Neural cell (in vitro differentiated cells): ENCODE data around the gene ZNF438. TPM values are rescaled to one million over a fixed set of nuclear protein-coding genes. Genes with fewer than 3 reads are reported as not detected.

Experiments used
- H2AFZ ChIP-seq: fragments of 200-600, 300-800 bp; sonication (generic), shearing (Covaris generic); 2 replicates; pipeline ENCODE4 v1.6.0; 2014; ENCODE audit warnings: low read depth, mild to moderate bottlenecking, antibody characterized with exemption, low read length, moderate library complexity
- H3F3A ChIP-seq: fragments of 200-600 bp; shearing (Covaris generic); 2 replicates; pipeline ENCODE4 v1.6.1; 2016; ENCODE audit warnings: mild to moderate bottlenecking, moderate library complexity, mixed read lengths, antibody characterized with exemption, low read length; ENCODE audit not compliant: insufficient read depth, poor library complexity, severe bottlenecking
- H3K27ac ChIP-seq: fragments of 200-600, 300-800 bp; sonication (generic), shearing (Covaris generic); 2 replicates; pipeline ENCODE4 v1.5.1; 2014; ENCODE audit warnings: mild to moderate bottlenecking, low read length, moderate library complexity
- H3K27me3 ChIP-seq: fragments of 300-800, 200-600 bp; sonication (generic), shearing (Covaris generic); 2 replicates; pipeline ENCODE4 v1.6.0; 2014; ENCODE audit warnings: mild to moderate bottlenecking, low read depth, low read length, moderate library complexity; ENCODE audit not compliant: insufficient read depth
- H3K36me3 ChIP-seq: fragments of 300-800, 200-600 bp; sonication (generic), shearing (Covaris generic); 2 replicates; pipeline ENCODE4 v1.5.1; 2014; ENCODE audit warnings: mild to moderate bottlenecking, antibody characterized with exemption, low read length, moderate library complexity; ENCODE audit not compliant: insufficient read depth
- H3K4me2 ChIP-seq: fragments of 300-800, 200-600 bp; sonication (generic), shearing (Covaris generic); 2 replicates; pipeline ENCODE4 v1.6.0; 2014; ENCODE audit warnings: mild to moderate bottlenecking, low read length
- H3K4me3 ChIP-seq: fragments of 300-800, 200-600 bp; sonication (generic), shearing (Covaris generic); 2 replicates; pipeline ENCODE4 v1.5.1; 2014; ENCODE audit warnings: mild to moderate bottlenecking, low read length, moderate library complexity
- H3K79me2 ChIP-seq: fragments of 200-600 bp; shearing (Covaris generic); replicated peaks from 2 replicates; pipeline ENCODE4 v1.6.0; 2014; ENCODE audit warnings: mild to moderate bottlenecking, low read length, moderate library complexity; ENCODE audit not compliant: insufficient read depth
- H3K9ac ChIP-seq: fragments of 300-800, 200-600 bp; sonication (generic), shearing (Covaris generic); 2 replicates; pipeline ENCODE4 v1.6.1; 2016; ENCODE audit warnings: mild to moderate bottlenecking, low read length, mixed read lengths
- H3K9me2 ChIP-seq: fragments of 200-600 bp; shearing (Covaris generic); 2 replicates; pipeline ENCODE4 v1.6.1; 2016; ENCODE audit warnings: mild to moderate bottlenecking, low read length, mixed read lengths; ENCODE audit not compliant: insufficient read depth
- H3K9me3 ChIP-seq: fragments of 200-600, 300-800 bp; sonication (generic), shearing (Covaris generic); 2 replicates; pipeline ENCODE4 v1.6.1; 2016; ENCODE audit warnings: mild to moderate bottlenecking, mixed run types, low read length, moderate library complexity, mixed read lengths
- H4K20me1 ChIP-seq: fragments of 200-600 bp; shearing (Covaris generic); 2 replicates; pipeline ENCODE4 v1.6.1; 2016; ENCODE audit warnings: mild to moderate bottlenecking, mixed run types; ENCODE audit not compliant: insufficient read depth
- EP300 ChIP-seq: fragments of 450-650 bp; conservative IDR thresholded peaks from 2 replicates; pipeline ENCODE4 v1.6.1; 2014; ENCODE audit warnings: antibody characterized with exemption, mild to moderate bottlenecking, moderate library complexity; ENCODE audit not compliant: poor library complexity, severe bottlenecking
- EZH2 ChIP-seq: fragments of 200-600, 300-800 bp; shearing (Covaris generic), sonication (generic); IDR thresholded peaks from 2 replicates; pipeline ENCODE4 v1.6.1; 2014; ENCODE audit warnings: antibody characterized with exemption, low read length, borderline replicate concordance, mild to moderate bottlenecking; ENCODE audit not compliant: insufficient read depth, poor library complexity, severe bottlenecking
- MXI1 ChIP-seq: fragments of 450-650 bp; conservative IDR thresholded peaks from 2 replicates; pipeline ENCODE4 v1.6.1; 2014; ENCODE audit warnings: antibody characterized with exemption, mild to moderate bottlenecking; ENCODE audit not compliant: poor library complexity, severe bottlenecking
- POLR2AphosphoS5 ChIP-seq: IDR thresholded peaks from 2 replicates; pipeline ENCODE4 v1.6.1; 2012
- RAD21 ChIP-seq: fragments of 450-650 bp; conservative IDR thresholded peaks from 2 replicates; pipeline ENCODE4 v1.6.1; 2014; ENCODE audit warnings: antibody characterized with exemption, mild to moderate bottlenecking, moderate library complexity
- SMC3 ChIP-seq: fragments of 450-650 bp; conservative IDR thresholded peaks from 2 replicates; pipeline ENCODE4 v1.6.1; 2014; ENCODE audit warnings: antibody characterized with exemption, mild to moderate bottlenecking, moderate library complexity; ENCODE audit not compliant: poor library complexity
- TAF1 ChIP-seq: IDR thresholded peaks from 2 replicates; pipeline ENCODE4 v1.6.1; 2012; ENCODE audit warnings: low read depth
- polyA plus RNA-seq: library from polyadenylated mRNA; depleted of rRNA; stranded (reverse); fragments of >200 nt; gene quantifications from 2 replicates; pipeline ENCODE4 v1.2.3, GENCODE V29; 2014
- TF ChIP-seq, protein P1 (sequence below): IDR thresholded peaks from 2 replicates; pipeline ENCODE4 v1.6.1; 2012; ENCODE audit warnings: borderline replicate concordance
- TF ChIP-seq, protein P2 (sequence below): fragments of 450-650 bp; IDR thresholded peaks from 2 replicates; pipeline ENCODE4 v1.5.1; 2014; ENCODE audit warnings: antibody characterized with exemption, mild to moderate bottlenecking, moderate library complexity; ENCODE audit not compliant: poor library complexity, severe bottlenecking

Gene ZNF438
- polyA plus RNA-seq, 1 donor from 2014 or later = 0.78 TPM

DNA sequence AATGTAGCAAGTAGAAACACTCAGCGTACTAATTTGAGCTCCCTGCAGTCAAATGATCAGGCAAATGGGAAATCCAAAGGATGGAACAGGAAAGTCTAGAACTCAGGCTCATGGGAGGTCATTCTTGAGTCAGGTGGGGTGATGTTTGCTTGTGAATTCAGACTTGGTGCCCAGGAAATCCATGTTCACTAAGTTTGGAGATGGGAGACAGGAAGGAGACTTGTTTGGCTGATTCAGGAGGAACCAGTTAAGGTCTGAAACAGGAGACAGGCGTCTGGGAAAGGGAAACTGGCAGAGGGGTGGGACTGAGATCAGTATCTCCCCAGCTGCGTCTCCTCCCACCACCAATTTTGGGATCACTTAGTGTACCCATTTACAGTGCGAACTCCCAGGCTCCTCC lies 38.4 kb upstream of the ZNF438 start:
- Histone ChIP-seq H3K9me3 (no peaks in the 10 kb centered on the region), H3K4me3 (no peak overlapping the region), H3K79me2 (no peaks in the 10 kb centered on the region), H4K20me1 (no peaks in the 10 kb centered on the region), H2AFZ (no peak overlapping the region), H3K27me3 (no peaks in the 10 kb centered on the region), H3K27ac (no peak overlapping the region), H3K9me2 (no peaks in the 10 kb centered on the region), H3K36me3 (no peaks in the 10 kb centered on the region), H3K4me2 (no peak overlapping the region), H3K9ac (no peak overlapping the region), H3F3A (no peaks in the 10 kb centered on the region)
- TF ChIP-seq EZH2 (no peak), RAD21 (no peak), MXI1 (no peak), POLR2AphosphoS5 (no peak), TAF1 (no peak), EP300 (no peak), SMC3 (no peak)
- TF ChIP-seq, protein P1, sequence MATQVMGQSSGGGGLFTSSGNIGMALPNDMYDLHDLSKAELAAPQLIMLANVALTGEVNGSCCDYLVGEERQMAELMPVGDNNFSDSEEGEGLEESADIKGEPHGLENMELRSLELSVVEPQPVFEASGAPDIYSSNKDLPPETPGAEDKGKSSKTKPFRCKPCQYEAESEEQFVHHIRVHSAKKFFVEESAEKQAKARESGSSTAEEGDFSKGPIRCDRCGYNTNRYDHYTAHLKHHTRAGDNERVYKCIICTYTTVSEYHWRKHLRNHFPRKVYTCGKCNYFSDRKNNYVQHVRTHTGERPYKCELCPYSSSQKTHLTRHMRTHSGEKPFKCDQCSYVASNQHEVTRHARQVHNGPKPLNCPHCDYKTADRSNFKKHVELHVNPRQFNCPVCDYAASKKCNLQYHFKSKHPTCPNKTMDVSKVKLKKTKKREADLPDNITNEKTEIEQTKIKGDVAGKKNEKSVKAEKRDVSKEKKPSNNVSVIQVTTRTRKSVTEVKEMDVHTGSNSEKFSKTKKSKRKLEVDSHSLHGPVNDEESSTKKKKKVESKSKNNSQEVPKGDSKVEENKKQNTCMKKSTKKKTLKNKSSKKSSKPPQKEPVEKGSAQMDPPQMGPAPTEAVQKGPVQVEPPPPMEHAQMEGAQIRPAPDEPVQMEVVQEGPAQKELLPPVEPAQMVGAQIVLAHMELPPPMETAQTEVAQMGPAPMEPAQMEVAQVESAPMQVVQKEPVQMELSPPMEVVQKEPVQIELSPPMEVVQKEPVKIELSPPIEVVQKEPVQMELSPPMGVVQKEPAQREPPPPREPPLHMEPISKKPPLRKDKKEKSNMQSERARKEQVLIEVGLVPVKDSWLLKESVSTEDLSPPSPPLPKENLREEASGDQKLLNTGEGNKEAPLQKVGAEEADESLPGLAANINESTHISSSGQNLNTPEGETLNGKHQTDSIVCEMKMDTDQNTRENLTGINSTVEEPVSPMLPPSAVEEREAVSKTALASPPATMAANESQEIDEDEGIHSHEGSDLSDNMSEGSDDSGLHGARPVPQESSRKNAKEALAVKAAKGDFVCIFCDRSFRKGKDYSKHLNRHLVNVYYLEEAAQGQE = no peak
- TF ChIP-seq, protein P2, sequence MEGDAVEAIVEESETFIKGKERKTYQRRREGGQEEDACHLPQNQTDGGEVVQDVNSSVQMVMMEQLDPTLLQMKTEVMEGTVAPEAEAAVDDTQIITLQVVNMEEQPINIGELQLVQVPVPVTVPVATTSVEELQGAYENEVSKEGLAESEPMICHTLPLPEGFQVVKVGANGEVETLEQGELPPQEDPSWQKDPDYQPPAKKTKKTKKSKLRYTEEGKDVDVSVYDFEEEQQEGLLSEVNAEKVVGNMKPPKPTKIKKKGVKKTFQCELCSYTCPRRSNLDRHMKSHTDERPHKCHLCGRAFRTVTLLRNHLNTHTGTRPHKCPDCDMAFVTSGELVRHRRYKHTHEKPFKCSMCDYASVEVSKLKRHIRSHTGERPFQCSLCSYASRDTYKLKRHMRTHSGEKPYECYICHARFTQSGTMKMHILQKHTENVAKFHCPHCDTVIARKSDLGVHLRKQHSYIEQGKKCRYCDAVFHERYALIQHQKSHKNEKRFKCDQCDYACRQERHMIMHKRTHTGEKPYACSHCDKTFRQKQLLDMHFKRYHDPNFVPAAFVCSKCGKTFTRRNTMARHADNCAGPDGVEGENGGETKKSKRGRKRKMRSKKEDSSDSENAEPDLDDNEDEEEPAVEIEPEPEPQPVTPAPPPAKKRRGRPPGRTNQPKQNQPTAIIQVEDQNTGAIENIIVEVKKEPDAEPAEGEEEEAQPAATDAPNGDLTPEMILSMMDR = no peak

DNA sequence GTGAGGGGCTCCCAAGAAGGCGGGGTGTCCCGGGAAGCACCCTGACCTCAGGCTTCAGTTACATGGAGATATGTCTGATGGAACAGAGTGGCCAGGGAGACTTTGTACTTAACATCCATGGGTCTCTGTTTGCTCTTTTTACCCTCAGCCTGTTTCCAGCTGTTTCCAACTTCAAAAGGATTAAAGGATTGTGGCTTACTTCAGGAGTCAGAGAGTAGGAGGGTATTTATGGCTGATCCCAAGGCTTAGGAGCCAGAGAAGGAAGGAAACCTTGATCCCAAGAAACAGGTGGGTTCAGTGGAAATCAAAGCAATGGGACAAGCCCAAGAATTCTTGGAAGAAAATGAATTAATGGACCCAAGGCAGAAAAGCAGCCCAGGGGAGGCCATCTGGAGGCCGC lies 37.7 kb upstream of the ZNF438 start:
- Histone ChIP-seq H3K4me3 (no peak overlapping the region), H3K9me2 (no peaks in the 10 kb centered on the region), H4K20me1 (no peaks in the 10 kb centered on the region), H2AFZ (no peak overlapping the region), H3K27me3 (no peaks in the 10 kb centered on the region), H3K9ac (no peak overlapping the region), H3F3A (no peaks in the 10 kb centered on the region), H3K79me2 (no peaks in the 10 kb centered on the region), H3K9me3 (no peaks in the 10 kb centered on the region), H3K36me3 (no peaks in the 10 kb centered on the region), H3K27ac (no peak overlapping the region), H3K4me2 (no peak overlapping the region)
- TF ChIP-seq POLR2AphosphoS5 = no peak
- TF ChIP-seq TAF1 = no peak
- TF ChIP-seq MXI1 = no peak
- TF ChIP-seq, protein P1 = no peak
- no peak for TF ChIP-seq EZH2
- TF ChIP-seq SMC3 = no peak
- TF ChIP-seq, protein P2 = no peak
- no peak for TF ChIP-seq EP300
- TF ChIP-seq RAD21 = no peak
